Muscle of leg (tissue), 11 donors: ENCODE results near the gene BABAM2. TPM values are rescaled to one million over a fixed set of nuclear protein-coding genes. Genes with fewer than 3 reads are reported as not detected.

Source experiments
- DNase-seq: peaks from one replicate; pipeline ENCODE4 v3.0.0; 2013
- H3K27ac ChIP-seq: one replicate; pipeline ENCODE4 v1.5.1; 2013; ENCODE audit warnings: mild to moderate bottlenecking, low read length, control low read depth
- H3K27me3 ChIP-seq: one replicate; pipeline ENCODE4 v1.6.1; 2013; ENCODE audit warnings: low read length; ENCODE audit not compliant: control insufficient read depth, insufficient read depth
- H3K36me3 ChIP-seq: one replicate; pipeline ENCODE4 v1.6.1; 2013; ENCODE audit warnings: low read length; ENCODE audit not compliant: control insufficient read depth, insufficient read depth
- H3K4me1 ChIP-seq: one replicate; pipeline ENCODE4 v1.6.1; 2013; ENCODE audit warnings: low read length; ENCODE audit not compliant: control insufficient read depth, insufficient read depth
- H3K4me3 ChIP-seq: one replicate; pipeline ENCODE4 v1.5.1; 2013; ENCODE audit warnings: low read length, control low read depth
- H3K9me3 ChIP-seq: replicated peaks from 2 replicates; pipeline ENCODE4 v1.6.1; 2013; ENCODE audit warnings: low read depth, low read length; ENCODE audit not compliant: control insufficient read depth
- WGBS: methylation state at CpG from one replicate; pipeline ENCODE4 v1.1.5; 2013; ENCODE audit warnings: missing lambda C conversion rate; ENCODE audit not compliant: insufficient coverage; 5-methylcytosine and 5-hydroxymethylcytosine counted together
- polyA plus RNA-seq, 8 donors: library from polyadenylated mRNA; unstranded; fragments of 120-200 nt; gene quantifications; one replicate each; pipeline versions ENCODE4 v1.2.1 to v1.2.3, GENCODE V29; 2013; ENCODE audit warnings: inconsistent platforms in 1 of 8, low replicate concordance in 1 of 8; ENCODE audit not compliant: insufficient read length in 8 of 8, insufficient read depth in 1 of 8
- total RNA-seq: library from RNA; stranded (reverse); fragments of 120-200 nt; gene quantifications from one replicate; pipeline ENCODE4 v1.2.4, GENCODE V29; 2013

BABAM2 gene
- total and polyA plus RNA-seq, 9 donors: 16.1 to 23.6 (median 21.4) TPM

DNA sequence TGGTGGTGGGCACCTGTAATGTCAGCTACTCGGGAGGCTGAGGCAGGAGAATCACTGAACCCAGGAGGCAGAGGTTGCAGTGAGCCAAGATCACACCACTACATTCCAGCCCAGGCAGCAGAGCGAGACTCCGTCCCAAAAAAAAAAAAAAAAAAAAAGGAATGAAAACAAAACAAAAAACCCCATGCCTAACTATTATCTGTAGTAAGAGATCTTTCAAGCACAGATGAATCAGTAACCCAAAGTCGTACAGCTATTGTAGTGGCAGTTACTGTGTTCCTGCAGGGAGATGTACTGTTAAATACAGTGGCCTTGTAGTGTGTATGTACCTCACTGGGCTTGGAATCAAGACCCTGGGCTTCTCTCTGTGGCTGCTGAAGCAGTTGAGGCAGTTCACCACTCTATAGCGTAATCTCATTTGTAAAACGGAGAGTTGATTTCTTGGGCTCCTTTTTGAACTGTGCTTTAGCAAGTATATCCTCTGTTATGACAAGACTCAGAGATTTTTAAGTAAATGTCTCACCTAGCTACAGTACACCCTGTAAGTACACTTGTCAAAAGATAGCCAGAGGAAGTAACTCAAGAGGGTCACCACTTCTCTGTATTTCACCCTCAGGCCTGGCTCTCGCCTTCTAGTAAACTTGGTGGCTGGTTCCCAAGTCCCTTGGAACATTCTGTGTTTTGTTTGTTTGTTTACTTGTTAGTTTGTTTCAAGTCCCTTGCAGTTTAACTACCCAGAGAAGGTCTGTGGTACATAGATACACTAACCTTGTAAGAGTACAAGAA, 392.5 kb downstream of the BABAM2 start:
- Histone ChIP-seq H3K27me3 (no peaks in the 10 kb centered on the region), H3K36me3 (no peaks in the 10 kb centered on the region), H3K27ac (no peak overlapping the region), H3K4me3 (no peak overlapping the region), H3K4me1 (no peaks in the 10 kb centered on the region), H3K9me3 (no peaks in the 10 kb centered on the region)
- 100% methylated on average over 2 of the region's 7 CpGs for WGBS
- DNase-seq: no peak

DNA sequence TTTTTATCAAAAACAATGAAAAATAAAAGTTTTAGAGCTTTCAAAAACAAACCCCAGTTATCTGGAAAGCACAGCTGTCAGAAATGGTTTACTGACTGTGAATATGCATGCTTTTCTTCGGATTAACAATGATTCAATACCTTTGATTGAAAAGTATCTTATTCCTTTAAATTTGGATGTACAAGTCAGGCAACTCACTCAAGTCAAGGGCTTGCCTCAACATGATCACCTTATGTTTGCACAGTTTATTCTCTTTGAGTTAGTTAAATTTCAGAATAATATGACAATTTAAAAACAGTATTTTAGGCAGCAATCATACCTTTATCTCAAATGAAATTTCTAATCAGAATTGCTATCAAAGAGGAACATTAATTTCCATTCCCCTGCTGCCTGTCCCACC, 393.3 kb downstream of the BABAM2 start:
- H3K9me3 ChIP-seq: no peaks in the 10 kb centered on the region
- DNase-seq: no peak
- H3K27me3 ChIP-seq: no peaks in the 10 kb centered on the region
- no peaks in the 10 kb centered on the region for H3K4me1 ChIP-seq
- H3K4me3 ChIP-seq: no peak overlapping the region
- no peaks in the 10 kb centered on the region for H3K36me3 ChIP-seq
- no CpG with 5 or more reads among the region's 1 CpG for WGBS
- no peak overlapping the region for H3K27ac ChIP-seq

DNA sequence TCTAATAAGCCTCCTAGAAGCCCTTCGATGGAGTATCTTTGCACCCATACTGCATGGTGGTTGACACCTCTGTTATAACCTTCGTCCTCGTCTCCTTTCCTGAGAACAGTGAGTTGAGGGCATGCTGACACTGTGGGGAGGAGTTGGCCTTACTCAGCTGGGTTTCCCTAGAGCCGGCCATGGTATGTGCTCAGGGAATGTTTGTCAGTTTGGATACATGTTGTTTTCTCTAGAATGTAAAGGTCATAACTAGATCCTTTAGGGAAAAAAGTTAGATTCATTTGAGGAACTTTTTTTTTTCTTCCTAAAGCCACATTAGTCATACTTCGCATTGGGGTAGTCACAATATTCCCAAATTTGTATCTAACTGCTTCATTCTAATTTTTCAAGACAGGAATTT, 396.1 kb downstream of the BABAM2 start:
- 69% methylated on average over 2 of the region's 5 CpGs for WGBS
- no peak overlapping the region for H3K27ac ChIP-seq
- no peak overlapping the region for H3K4me3 ChIP-seq
- no peak for DNase-seq
- no peaks in the 10 kb centered on the region for H3K9me3 ChIP-seq
- no peaks in the 10 kb centered on the region for H3K27me3 ChIP-seq
- H3K4me1 ChIP-seq: no peaks in the 10 kb centered on the region
- no peaks in the 10 kb centered on the region for H3K36me3 ChIP-seq

DNA sequence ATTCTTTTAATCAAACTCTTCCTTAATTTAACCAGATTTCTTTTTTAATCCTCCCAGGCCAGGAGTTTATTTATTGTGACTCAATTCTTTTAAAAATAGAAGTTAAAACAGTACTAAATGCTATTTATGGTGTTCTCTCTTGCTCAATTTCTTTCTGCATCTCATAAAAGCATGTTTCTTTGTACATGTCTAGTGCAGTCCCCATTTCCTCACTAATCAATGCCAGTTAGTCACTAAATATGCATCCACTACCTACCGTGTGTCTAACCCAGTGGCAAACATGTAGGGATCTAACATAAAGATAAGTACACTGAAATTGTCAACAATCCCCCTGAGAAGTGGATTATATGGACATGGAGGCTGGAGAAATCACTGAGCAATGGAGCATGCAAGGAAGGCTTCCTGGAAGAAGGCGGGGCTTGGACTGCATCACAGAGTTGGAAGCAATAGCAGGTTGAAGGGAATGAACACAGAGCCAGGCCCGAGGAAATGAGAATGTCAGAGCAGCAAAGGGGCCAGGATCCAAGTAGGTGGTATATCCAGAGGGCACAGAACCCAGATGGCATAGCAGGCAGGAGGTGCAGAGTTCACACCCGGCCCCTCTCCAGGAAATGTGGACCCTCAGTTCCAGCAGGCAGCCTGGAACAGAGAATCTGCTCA, 396.9 kb downstream of the BABAM2 start:
- Histone ChIP-seq H3K27ac (no peak overlapping the region), H3K4me1 (no peaks in the 10 kb centered on the region), H3K9me3 (no peaks in the 10 kb centered on the region), H3K27me3 (no peaks in the 10 kb centered on the region), H3K4me3 (no peak overlapping the region), H3K36me3 (no peaks in the 10 kb centered on the region)
- DNase-seq: no peak
- WGBS: 83% methylated on average over 3 of the region's 4 CpGs

DNA sequence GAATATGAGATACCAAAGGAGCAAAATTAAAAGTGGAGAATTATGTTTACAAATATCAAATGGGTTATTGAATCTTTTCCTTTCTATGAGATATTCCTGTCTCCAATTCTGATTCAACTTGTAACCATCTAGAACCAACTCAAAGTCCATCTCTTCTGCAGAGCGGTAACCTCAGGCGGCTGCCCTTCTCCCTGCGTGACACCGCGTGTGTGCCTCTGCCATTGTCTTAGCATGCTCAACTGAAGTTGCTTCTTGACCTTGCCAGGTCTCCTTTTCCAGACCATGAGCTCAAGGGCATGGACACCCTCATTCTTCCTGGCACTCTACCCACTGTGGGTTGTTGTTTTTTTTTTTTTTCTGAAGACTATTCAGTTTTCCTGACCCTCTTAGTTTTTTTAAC, 398.1 kb downstream of the BABAM2 start:
- H3K9me3 ChIP-seq: no peaks in the 10 kb centered on the region
- no peak for DNase-seq
- 97% methylated on average over 5 of the region's 5 CpGs for WGBS

DNA sequence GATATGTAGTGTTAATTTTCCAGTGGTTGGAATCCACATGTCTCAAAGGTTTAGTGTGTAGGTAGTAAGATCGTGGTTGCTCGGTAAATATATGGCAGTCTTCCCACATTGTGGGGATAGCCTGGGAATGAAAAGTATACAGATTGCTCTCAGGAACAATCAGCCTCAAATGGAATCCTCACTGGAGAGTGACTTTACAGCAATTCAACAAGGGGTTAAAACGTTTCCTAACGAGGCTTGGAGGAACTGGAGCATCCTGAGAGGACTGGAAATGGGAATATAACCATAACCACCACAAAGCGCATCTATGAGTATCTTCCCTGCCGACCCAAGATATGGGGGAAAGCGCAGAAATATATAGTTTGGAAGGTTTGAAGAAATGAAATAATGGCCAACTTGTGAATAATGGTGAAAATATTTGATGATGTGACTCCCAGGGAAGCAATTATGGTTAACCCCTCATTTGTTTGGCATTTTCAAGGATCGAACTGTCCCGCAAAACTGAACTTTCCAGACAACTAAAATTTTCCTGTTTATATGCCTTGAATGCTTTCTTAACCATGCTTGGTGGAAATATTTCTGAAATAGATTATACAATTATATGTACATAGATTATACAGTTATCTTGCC, 401.4 kb downstream of the BABAM2 start:
- Histone ChIP-seq H3K27me3 (no peaks in the 10 kb centered on the region), H3K4me3 (no peak overlapping the region), H3K9me3 (no peaks in the 10 kb centered on the region), H3K27ac (no peak overlapping the region), H3K36me3 (no peaks in the 10 kb centered on the region), H3K4me1 (peaks cover 2% of the 10 kb centered on the region)
- WGBS: 63% methylated on average over 3 of the region's 9 CpGs
- no peak for DNase-seq

More for the DNA sequence above, 398.1 kb downstream of the BABAM2 start:
- H3K4me3 ChIP-seq: no peak overlapping the region
- H3K36me3 ChIP-seq: no peaks in the 10 kb centered on the region
- H3K4me1 ChIP-seq: peaks cover 2% of the 10 kb centered on the region
- no peak overlapping the region for H3K27ac ChIP-seq
- H3K27me3 ChIP-seq: no peaks in the 10 kb centered on the region

DNA sequence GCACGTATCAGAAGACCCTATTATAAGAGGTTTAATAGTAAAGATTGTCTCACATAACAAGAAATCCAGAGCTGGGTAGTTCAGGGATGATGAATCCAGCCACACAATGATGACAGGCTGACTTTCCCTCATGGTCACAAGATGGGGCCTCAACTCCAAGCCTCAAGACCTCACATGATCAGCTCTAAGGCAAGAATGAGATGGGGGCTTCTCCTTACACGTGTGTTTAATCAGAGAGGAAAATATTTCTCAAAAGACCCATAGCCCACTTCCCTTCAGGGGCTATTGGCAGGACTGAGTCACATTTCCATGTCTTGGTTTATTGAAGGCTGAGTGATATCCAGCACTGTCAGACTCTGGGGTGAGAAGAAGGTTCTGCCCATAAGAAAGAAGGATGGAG, 402.0 kb downstream of the BABAM2 start:
- DNase-seq: no peak
- peaks cover 2% of the 10 kb centered on the region for H3K4me1 ChIP-seq
- no CpG with 5 or more reads among the region's 2 CpGs for WGBS
- H3K27me3 ChIP-seq: no peaks in the 10 kb centered on the region
- no peak overlapping the region for H3K27ac ChIP-seq
- no peaks in the 10 kb centered on the region for H3K36me3 ChIP-seq
- no peak overlapping the region for H3K4me3 ChIP-seq
- no peaks in the 10 kb centered on the region for H3K9me3 ChIP-seq

DNA sequence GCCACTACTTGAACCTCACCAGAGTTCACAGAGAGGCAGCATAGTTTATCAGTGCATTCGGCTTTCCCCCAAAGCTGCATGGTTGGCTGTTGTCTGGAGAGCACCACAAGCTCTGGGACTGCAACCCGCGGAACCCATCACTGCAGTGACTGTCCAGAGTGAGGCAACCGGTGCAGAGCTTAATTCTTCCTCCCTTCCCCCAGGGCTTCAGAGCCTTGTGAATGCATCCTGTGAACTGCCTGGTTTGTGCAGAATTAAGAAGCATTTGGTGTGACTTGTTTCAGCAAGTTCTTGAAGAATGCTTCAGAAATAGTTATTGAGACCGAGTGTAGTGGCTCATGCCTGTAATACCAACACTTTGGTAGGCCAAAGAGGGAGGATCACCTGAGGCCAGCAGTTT, 402.9 kb downstream of the BABAM2 start:
- no peak for DNase-seq
- 60% methylated on average over 2 of the region's 5 CpGs for WGBS
- Histone ChIP-seq H3K27ac (no peak overlapping the region), H3K4me1 (peaks cover 2% of the 10 kb centered on the region), H3K27me3 (no peaks in the 10 kb centered on the region), H3K36me3 (peaks cover 2% of the 10 kb centered on the region), H3K9me3 (no peaks in the 10 kb centered on the region), H3K4me3 (no peak overlapping the region)

DNA sequence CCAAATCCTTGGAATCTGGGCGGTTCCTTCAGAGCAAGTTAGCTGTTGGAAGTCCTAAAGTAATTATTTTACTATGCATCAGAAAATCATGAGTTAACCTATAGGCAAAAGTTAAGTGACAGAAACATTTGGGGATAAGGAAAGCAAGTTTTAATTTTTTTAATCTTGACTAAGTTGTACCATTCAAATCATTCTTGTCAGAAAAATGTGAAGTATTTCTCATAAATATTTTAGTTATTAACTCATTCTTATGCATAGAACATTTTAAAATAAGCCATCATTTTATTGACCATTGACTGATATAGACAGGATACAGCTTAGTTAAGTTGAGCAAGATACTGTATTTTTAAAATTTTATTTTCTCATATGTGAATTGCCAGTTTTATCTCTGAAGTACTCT, 403.9 kb downstream of the BABAM2 start:
- Histone ChIP-seq H3K27ac (no peak overlapping the region), H3K9me3 (no peaks in the 10 kb centered on the region), H3K27me3 (no peaks in the 10 kb centered on the region), H3K4me1 (peaks cover 2% of the 10 kb centered on the region), H3K4me3 (no peak overlapping the region), H3K36me3 (peaks cover 3% of the 10 kb centered on the region)
- WGBS: no CpG with 5 or more reads among the region's 1 CpG
- DNase-seq: no peak

DNA sequence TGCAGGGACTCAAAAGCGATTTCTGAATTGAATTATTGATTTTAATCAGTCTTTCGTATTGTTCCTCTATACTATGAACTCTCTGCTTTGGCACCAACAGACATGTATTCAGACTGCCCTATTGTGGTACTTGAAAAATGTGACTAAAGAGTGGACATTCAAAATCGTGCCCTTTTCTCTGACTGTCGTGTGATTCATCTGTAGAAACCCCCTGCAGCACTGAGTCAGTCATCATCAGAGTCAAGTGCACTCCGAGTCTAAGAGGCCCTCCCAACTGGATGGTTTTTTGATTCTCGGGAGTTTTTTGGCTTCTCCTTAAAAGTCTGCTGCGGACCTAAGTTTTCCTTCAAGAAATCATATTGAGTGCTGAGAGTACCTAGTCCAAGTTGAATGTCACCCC, 405.7 kb downstream of the BABAM2 start:
- 94% methylated on average over 2 of the region's 7 CpGs for WGBS
- no peaks in the 10 kb centered on the region for H3K9me3 ChIP-seq
- peaks cover 4% of the 10 kb centered on the region for H3K4me1 ChIP-seq
- no peaks in the 10 kb centered on the region for H3K27me3 ChIP-seq
- no peak for DNase-seq
- H3K27ac ChIP-seq: no peak overlapping the region
- H3K36me3 ChIP-seq: peaks cover 4% of the 10 kb centered on the region
- no peak overlapping the region for H3K4me3 ChIP-seq
